ENCODE data around the gene THOC2. TPM values are rescaled to one million over a fixed set of nuclear protein-coding genes. Genes with fewer than 3 reads are reported as not detected.
A peak's percentile ranks its signal among the peaks of the same experiment; 100 is the strongest.
"Not testable (repeated sequence)": the region's sequence is repeated elsewhere in the genome, so short reads cannot be mapped to it uniquely, and the experiment has no call there.

The THOC2 gene
- polyA plus RNA-seq, 6 donors from 2014 or later, result 35.5 to 48.6 (median 38.2) TPM

GRCh38 chrX:123728016-123728415 is 4.8 kb downstream of the THOC2 start:
- Mint-ChIP-seq H3K27ac (peak overlapping the region in 5 of 6 donors; percentile 9 to 71 (median 26)), H3K27me3 (no peaks in the 10 kb centered on the region), H3K9me3 (peaks cover 0 to 3% (median 1%) of the 10 kb centered on the region in 7 donors), H3K4me3 (peak overlapping the region in 1 of 8 donors; percentile 41), H3K36me3 (no peaks in the 10 kb centered on the region), H3K4me1 (peaks cover 13 to 32% (median 17%) of the 10 kb centered on the region in 3 donors)
- DNase-seq (no peak), ATAC-seq (ENCODE audit: low read depth in 2 of 2) (no peak)

GRCh38 chrX:123722193-123722592 is 10.7 kb downstream of the THOC2 start:
- not testable (repeated sequence) for H3K9me3 Mint-ChIP-seq; H3K4me3 Mint-ChIP-seq; ATAC-seq (ENCODE audit: low read depth in 2 of 2); DNase-seq; H3K27me3 Mint-ChIP-seq; H3K36me3 Mint-ChIP-seq
- Mint-ChIP-seq H3K4me1 (peaks cover 3 to 17% (median 12%) of the 10 kb centered on the region in 3 donors), H3K27ac (peak overlapping the region in 1 of 6 donors; percentile 88)

GRCh38 chrX:123720486-123720885 is 12.4 kb downstream of the THOC2 start:
- Mint-ChIP-seq H3K27me3 (no peaks in the 10 kb centered on the region), H3K4me1 (peaks cover 7 to 28% (median 21%) of the 10 kb centered on the region in 3 donors), H3K27ac (peak overlapping the region in 1 of 6 donors; percentile 18), H3K9me3 (peaks cover 0 to 3% (median 0%) of the 10 kb centered on the region in 7 donors), H3K4me3 (peak overlapping the region in 1 of 8 donors; percentile 18), H3K36me3 (no peaks in the 10 kb centered on the region)
- no peak for ATAC-seq (ENCODE audit: low read depth in 2 of 2)
- no peak for DNase-seq

- Mint-ChIP-seq H3K27me3 (no peaks in the 10 kb centered on the region), H3K4me1 (peaks cover 11 to 51% (median 32%) of the 10 kb centered on the region in 3 donors), H3K4me3 (peak overlapping the region in 1 of 8 donors; percentile 33), H3K9me3 (peaks cover 0 to 3% (median 0%) of the 10 kb centered on the region in 7 donors), H3K27ac (peak overlapping the region in 1 of 6 donors; percentile 6), H3K36me3 (no peaks in the 10 kb centered on the region)
- DNase-seq (no peak), ATAC-seq (ENCODE audit: low read depth in 2 of 2) (no peak)
Measured at GRCh38 chrX:123713841-123714240, 19.0 kb downstream of the THOC2 start.

GRCh38 chrX:123713434-123713833 is 19.4 kb downstream of the THOC2 start:
- H3K4me1 Mint-ChIP-seq, result peaks cover 11 to 50% (median 32%) of the 10 kb centered on the region in 3 donors
- peaks cover 0 to 3% (median 0%) of the 10 kb centered on the region in 7 donors for H3K9me3 Mint-ChIP-seq
- no peaks in the 10 kb centered on the region for H3K36me3 Mint-ChIP-seq
- no peaks in the 10 kb centered on the region for H3K27me3 Mint-ChIP-seq
- peak overlapping the region in 3 of 6 donors; percentile 72 to 93 (median 78) for H3K27ac Mint-ChIP-seq
- DNase-seq, result no peak
- peak overlapping the region in 1 of 8 donors; percentile 33 for H3K4me3 Mint-ChIP-seq
- no peak for ATAC-seq (ENCODE audit: low read depth in 2 of 2)

GRCh38 chrX:123711201-123711600 is 21.7 kb downstream of the THOC2 start:
- not testable (repeated sequence) for DNase-seq; H3K4me3 Mint-ChIP-seq; H3K36me3 Mint-ChIP-seq; H3K27ac Mint-ChIP-seq; H3K27me3 Mint-ChIP-seq; ATAC-seq (ENCODE audit: low read depth in 2 of 2); H3K9me3 Mint-ChIP-seq
- peaks cover 11 to 31% (median 25%) of the 10 kb centered on the region in 3 donors for H3K4me1 Mint-ChIP-seq

- Mint-ChIP-seq H3K27me3 (no peaks in the 10 kb centered on the region), H3K27ac (peak overlapping the region in 1 of 6 donors; percentile 24), H3K9me3 (no peaks in the 10 kb centered on the region), H3K36me3 (no peaks in the 10 kb centered on the region), H3K4me3 (no peak overlapping the region), H3K4me1 (no peaks in the 10 kb centered on the region)
- no peak for ATAC-seq (ENCODE audit: low read depth in 2 of 2)
- no peak for DNase-seq
Measured at GRCh38 chrX:123704781-123705180, 28.1 kb downstream of the THOC2 start.

GRCh38 chrX:123698979-123699520 is 33.8 kb downstream of the THOC2 start:
- DNase-seq (no peak), ATAC-seq (ENCODE audit: low read depth in 2 of 2) (no peak)
- H3K9me3 Mint-ChIP-seq, result no peaks in the 10 kb centered on the region
- no peaks in the 10 kb centered on the region for H3K4me1 Mint-ChIP-seq
- no peak overlapping the region for H3K27ac Mint-ChIP-seq
- H3K27me3 Mint-ChIP-seq, result no peaks in the 10 kb centered on the region
- no peak overlapping the region for H3K4me3 Mint-ChIP-seq
- no peaks in the 10 kb centered on the region for H3K36me3 Mint-ChIP-seq

GRCh38 chrX:123696334-123696733 is 36.5 kb downstream of the THOC2 start:
- Mint-ChIP-seq H3K9me3 (no peaks in the 10 kb centered on the region), H3K36me3 (no peaks in the 10 kb centered on the region), H3K27ac (no peak overlapping the region), H3K4me1 (no peaks in the 10 kb centered on the region), H3K27me3 (no peaks in the 10 kb centered on the region), H3K4me3 (no peak overlapping the region)
- no peak for ATAC-seq (ENCODE audit: low read depth in 2 of 2)
- DNase-seq, result no peak

GRCh38 chrX:123695242-123695641 is 37.6 kb downstream of the THOC2 start:
- Mint-ChIP-seq H3K9me3 (peaks cover 0 to 2% (median 0%) of the 10 kb centered on the region in 7 donors), H3K27me3 (no peaks in the 10 kb centered on the region), H3K36me3 (no peaks in the 10 kb centered on the region), H3K4me3 (no peak overlapping the region), H3K4me1 (no peaks in the 10 kb centered on the region), H3K27ac (no peak overlapping the region)
- DNase-seq, result no peak
- no peak for ATAC-seq (ENCODE audit: low read depth in 2 of 2)

GRCh38 chrX:123691776-123692175 is 41.1 kb downstream of the THOC2 start:
- Mint-ChIP-seq H3K27me3 (no peaks in the 10 kb centered on the region), H3K27ac (no peak overlapping the region), H3K4me3 (no peak overlapping the region), H3K9me3 (peaks cover 0 to 2% (median 0%) of the 10 kb centered on the region in 7 donors), H3K4me1 (no peaks in the 10 kb centered on the region), H3K36me3 (no peaks in the 10 kb centered on the region)
- ATAC-seq (ENCODE audit: low read depth in 2 of 2) (no peak), DNase-seq (no peak)

- Mint-ChIP-seq H3K4me3 (no peak overlapping the region), H3K36me3 (peaks cover 0 to 7% of the 10 kb centered on the region in 2 donors), H3K27me3 (no peaks in the 10 kb centered on the region), H3K4me1 (peaks cover 0 to 5% (median 0%) of the 10 kb centered on the region in 3 donors), H3K9me3 (peaks cover 0 to 2% (median 0%) of the 10 kb centered on the region in 7 donors), H3K27ac (no peak overlapping the region)
- DNase-seq (no peak), ATAC-seq (ENCODE audit: low read depth in 2 of 2) (no peak)
Measured at GRCh38 chrX:123688524-123688923, 44.3 kb downstream of the THOC2 start.

- H3K4me3 Mint-ChIP-seq, result no peak overlapping the region
- H3K36me3 Mint-ChIP-seq, result peaks cover 0 to 16% of the 10 kb centered on the region in 2 donors
- no peak for ATAC-seq (ENCODE audit: low read depth in 2 of 2)
- no peak for DNase-seq
- H3K4me1 Mint-ChIP-seq, result peaks cover 0 to 5% (median 0%) of the 10 kb centered on the region in 3 donors
- H3K27ac Mint-ChIP-seq, result no peak overlapping the region
- H3K27me3 Mint-ChIP-seq, result no peaks in the 10 kb centered on the region
- no peaks in the 10 kb centered on the region for H3K9me3 Mint-ChIP-seq
Measured at GRCh38 chrX:123685232-123685631, 47.6 kb downstream of the THOC2 start.

GRCh38 chrX:123682186-123682585 is 50.7 kb downstream of the THOC2 start:
- no peaks in the 10 kb centered on the region for H3K27me3 Mint-ChIP-seq
- peaks cover 0 to 16% of the 10 kb centered on the region in 2 donors for H3K36me3 Mint-ChIP-seq
- H3K9me3 Mint-ChIP-seq, result peaks cover 0 to 7% (median 0%) of the 10 kb centered on the region in 7 donors
- no peak overlapping the region for H3K27ac Mint-ChIP-seq
- peaks cover 0 to 5% (median 0%) of the 10 kb centered on the region in 3 donors for H3K4me1 Mint-ChIP-seq
- no peak for ATAC-seq (ENCODE audit: low read depth in 2 of 2)
- DNase-seq, result no peak
- H3K4me3 Mint-ChIP-seq, result no peak overlapping the region
